Diencephalon (tissue), 1 donor: ENCODE measurements around the gene LLGL2. TPM values are rescaled to one million over a fixed set of nuclear protein-coding genes. Genes with fewer than 3 reads are reported as not detected.

Experiments used
- total RNA-seq: library from RNA; depleted of rRNA; stranded (reverse); fragments of >200 nt; gene quantifications from one replicate; pipeline ENCODE4 v1.2.3, GENCODE V29; 2014

Gene LLGL2
- 0.92 TPM for total RNA-seq

GRCh38 chr17:75524970-75525805, at the start of gene LLGL2:
Gene LLGL2, plus strand, starts transcription at chr17:75525697. Its CDS starts 17,730 bp downstream, at chr17:75543427.

GRCh38 chr17:75515496-75516254, 9.8 kb upstream of the LLGL2 start, which contains the start of gene CASKIN2:
Gene CASKIN2, minus strand, starts transcription at chr17:75515537. Its CDS starts 1,733 bp downstream, at chr17:75513804.

GRCh38 chr17:75516255-75516618, 9.3 kb upstream of the LLGL2 start, which contains the start of gene TSEN54:
Gene TSEN54, plus strand, starts transcription at chr17:75516528. Its CDS starts 33 bp downstream, at chr17:75516561.

GRCh38 chr17:75587675-75588595, 62.4 kb downstream of the LLGL2 start, which contains the start of gene MYO15B:
Gene MYO15B, plus strand, starts transcription at chr17:75587800. Its CDS starts 258 bp downstream, at chr17:75588058.

Other genes with a start within 250 kb of the LLGL2 start
- gene SLC25A19, start 236.3 kb upstream of the LLGL2 start, total RNA-seq = 8.8 TPM
- gene GRB2, start 120.0 kb upstream of the LLGL2 start, total RNA-seq = 109 TPM
- gene TMEM94, start 69.1 kb upstream of the LLGL2 start, total RNA-seq = 31.4 TPM
- gene CASKIN2, start 10.2 kb upstream of the LLGL2 start, total RNA-seq = 9.0 TPM
- 10.4 TPM for gene TSEN54, start 9.2 kb upstream of the LLGL2 start, total RNA-seq
- gene MYO15B, start 62.1 kb downstream of the LLGL2 start, total RNA-seq = 15.7 TPM
- gene SMIM5, start 107.7 kb downstream of the LLGL2 start, total RNA-seq = 1.4 TPM
- 15.0 TPM for gene RECQL5, start 141.5 kb downstream of the LLGL2 start, total RNA-seq
- 52.1 TPM for gene SAP30BP, start 141.6 kb downstream of the LLGL2 start, total RNA-seq
- gene ITGB4, start 195.8 kb downstream of the LLGL2 start, total RNA-seq = 4.4 TPM
- gene GALK1, start 239.5 kb downstream of the LLGL2 start, total RNA-seq = 8.5 TPM